Activated naive CD8-positive, alpha-beta T cell treated with anti-CD3 and anti-CD28 coated beads for 36 hours (primary cell): ENCODE measurements around the gene SLC2A10. TPM values are rescaled to one million over a fixed set of nuclear protein-coding genes. Genes with fewer than 3 reads are reported as not detected.

ENCODE experiments used
- DNase-seq: peaks from one replicate; pipeline ENCODE4 v3.0.0; 2021
- H3K27ac Mint-ChIP-seq: one replicate; pipeline ENCODE4 v1.8.0; 2022; ENCODE audit warnings: mild to moderate bottlenecking, moderate library complexity, mixed read lengths
- H3K27me3 Mint-ChIP-seq: one replicate; pipeline ENCODE4 v1.8.0; 2022; ENCODE audit warnings: mild to moderate bottlenecking, mixed read lengths
- H3K36me3 Mint-ChIP-seq: one replicate; pipeline ENCODE4 v1.8.0; 2021; ENCODE audit warnings: mild to moderate bottlenecking, mixed read lengths
- H3K4me1 Mint-ChIP-seq: one replicate; pipeline ENCODE4 v1.8.0; 2021; ENCODE audit warnings: mixed read lengths
- H3K4me3 Mint-ChIP-seq: one replicate; pipeline ENCODE4 v1.8.0; 2022; ENCODE audit warnings: mild to moderate bottlenecking, moderate library complexity, mixed read lengths
- H3K9me3 Mint-ChIP-seq: one replicate; pipeline ENCODE4 v1.8.0; 2022; ENCODE audit warnings: mixed read lengths
- total RNA-seq, 2 experiments: library from RNA; stranded (reverse); gene quantifications; one replicate each; pipeline ENCODE4 v1.2.3, GENCODE V29; 2021

SLC2A10 gene
- total RNA-seq, 2 experiments from 2014 or later = 0.06 to 0.08 TPM

DNA sequence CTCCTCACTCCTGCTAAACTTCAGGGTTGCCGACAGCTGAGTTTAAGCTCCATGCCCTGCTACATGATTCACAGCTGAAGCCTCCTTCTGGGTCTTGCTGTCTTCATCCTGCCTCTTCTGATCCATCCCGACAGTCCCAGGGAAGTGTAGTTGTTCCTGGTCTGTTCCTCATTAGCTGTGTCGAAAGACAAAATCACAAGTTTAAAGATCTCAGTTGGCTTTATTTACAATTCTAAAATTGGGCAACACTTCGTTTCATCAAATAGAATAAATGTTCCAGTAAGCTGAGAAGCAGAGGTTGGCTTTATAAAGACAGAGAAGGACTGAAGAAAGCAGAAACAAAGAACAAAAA lies 4.1 kb upstream of the SLC2A10 start:
- Mint-ChIP-seq H3K27ac (no peak overlapping the region), H3K27me3 (peaks cover 44% of the 10 kb centered on the region), H3K36me3 (no peaks in the 10 kb centered on the region), H3K9me3 (peaks cover 4% of the 10 kb centered on the region), H3K4me3 (no peak overlapping the region), H3K4me1 (peaks cover 9% of the 10 kb centered on the region)
- no peak for DNase-seq

GRCh38 chr20:46706242-46706641 lies 3.2 kb upstream of the SLC2A10 start:
- H3K27me3 Mint-ChIP-seq = peaks cover 49% of the 10 kb centered on the region
- H3K4me3 Mint-ChIP-seq = no peak overlapping the region
- peaks cover 4% of the 10 kb centered on the region for H3K9me3 Mint-ChIP-seq
- H3K4me1 Mint-ChIP-seq = peaks cover 9% of the 10 kb centered on the region
- H3K27ac Mint-ChIP-seq = no peak overlapping the region
- no peak for DNase-seq
- H3K36me3 Mint-ChIP-seq = no peaks in the 10 kb centered on the region

DNA sequence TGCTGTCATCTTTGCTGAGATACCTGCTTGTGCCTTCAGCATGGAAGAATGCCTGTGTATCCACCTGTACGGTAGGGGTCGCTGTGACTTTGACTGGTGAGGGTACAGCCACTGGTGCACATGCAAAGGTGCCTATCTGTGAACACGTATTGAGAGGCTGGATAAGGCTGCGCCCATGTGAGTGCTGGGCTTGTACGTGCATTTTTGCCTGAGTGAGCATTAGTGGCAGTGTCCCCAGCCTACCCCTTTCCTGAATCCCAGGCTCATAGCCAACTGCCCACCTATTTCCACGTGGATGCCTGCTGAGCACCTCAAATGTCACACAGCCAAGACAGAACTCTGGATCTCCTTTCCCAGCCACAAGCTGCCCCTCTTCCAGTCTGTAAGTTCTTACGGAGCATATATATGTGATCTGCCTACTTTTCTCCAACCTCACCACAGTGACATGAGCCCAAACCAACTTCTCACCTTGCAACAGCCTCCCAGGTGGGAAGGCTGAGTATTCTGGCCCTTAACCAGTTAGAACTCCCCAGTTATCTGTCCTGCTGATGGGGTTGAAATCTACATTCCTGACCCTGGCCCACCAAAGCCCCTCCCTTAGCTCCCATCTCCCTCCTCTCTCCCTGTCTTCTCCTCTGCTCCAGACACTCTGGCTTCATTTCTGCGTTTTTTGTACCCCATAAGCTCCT lies 1.1 kb upstream of the SLC2A10 start:
- Mint-ChIP-seq H3K4me1 (peaks cover 9% of the 10 kb centered on the region), H3K36me3 (no peaks in the 10 kb centered on the region), H3K4me3 (no peak overlapping the region), H3K27ac (no peak overlapping the region), H3K27me3 (peaks cover 64% of the 10 kb centered on the region), H3K9me3 (peaks cover 4% of the 10 kb centered on the region)
- no peak for DNase-seq

DNA sequence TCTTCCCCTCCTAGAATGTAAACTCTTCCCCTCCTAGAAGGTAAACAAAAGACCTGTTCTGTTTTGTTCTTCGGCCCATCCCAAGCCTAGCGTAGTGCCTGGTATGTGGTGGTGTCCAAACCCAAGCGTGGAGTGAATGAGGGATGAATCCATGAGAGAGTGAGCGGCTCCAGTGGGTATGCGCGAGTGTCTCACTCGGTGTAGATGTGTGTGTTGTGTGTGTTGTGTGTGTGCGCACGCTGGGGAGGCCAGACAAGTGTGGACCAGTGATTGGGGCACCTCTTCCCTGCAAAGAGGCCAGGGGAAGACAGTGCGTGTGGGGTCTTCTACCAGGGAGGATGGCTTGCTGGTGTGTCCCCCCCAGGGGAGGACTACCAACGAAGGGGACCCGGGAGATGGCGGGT lies 392 bp upstream of the SLC2A10 start:
- Mint-ChIP-seq H3K27ac (no peak overlapping the region), H3K27me3 (peaks cover 67% of the 10 kb centered on the region), H3K9me3 (peaks cover 4% of the 10 kb centered on the region), H3K4me3 (peak overlapping the region; percentile 57), H3K4me1 (peaks cover 9% of the 10 kb centered on the region), H3K36me3 (no peaks in the 10 kb centered on the region)
- DNase-seq = no peak

- no peak overlapping the region for H3K27ac Mint-ChIP-seq
- no peaks in the 10 kb centered on the region for H3K36me3 Mint-ChIP-seq
- peak overlapping the region; percentile 76 for H3K4me3 Mint-ChIP-seq
- no peak for DNase-seq
- H3K9me3 Mint-ChIP-seq = peaks cover 4% of the 10 kb centered on the region
- peaks cover 9% of the 10 kb centered on the region for H3K4me1 Mint-ChIP-seq
- H3K27me3 Mint-ChIP-seq = peaks cover 70% of the 10 kb centered on the region
These were observed 884 bp downstream of the SLC2A10 start for GRCh38 chr20:46710153-46710913.

- H3K4me3 Mint-ChIP-seq = no peak overlapping the region
- H3K36me3 Mint-ChIP-seq = no peaks in the 10 kb centered on the region
- no peak for DNase-seq
- no peak overlapping the region for H3K27ac Mint-ChIP-seq
- peaks cover 9% of the 10 kb centered on the region for H3K4me1 Mint-ChIP-seq
- H3K9me3 Mint-ChIP-seq = no peaks in the 10 kb centered on the region
- peaks cover 65% of the 10 kb centered on the region for H3K27me3 Mint-ChIP-seq
These were observed 2.7 kb downstream of the SLC2A10 start for GRCh38 chr20:46712056-46712636.

DNA sequence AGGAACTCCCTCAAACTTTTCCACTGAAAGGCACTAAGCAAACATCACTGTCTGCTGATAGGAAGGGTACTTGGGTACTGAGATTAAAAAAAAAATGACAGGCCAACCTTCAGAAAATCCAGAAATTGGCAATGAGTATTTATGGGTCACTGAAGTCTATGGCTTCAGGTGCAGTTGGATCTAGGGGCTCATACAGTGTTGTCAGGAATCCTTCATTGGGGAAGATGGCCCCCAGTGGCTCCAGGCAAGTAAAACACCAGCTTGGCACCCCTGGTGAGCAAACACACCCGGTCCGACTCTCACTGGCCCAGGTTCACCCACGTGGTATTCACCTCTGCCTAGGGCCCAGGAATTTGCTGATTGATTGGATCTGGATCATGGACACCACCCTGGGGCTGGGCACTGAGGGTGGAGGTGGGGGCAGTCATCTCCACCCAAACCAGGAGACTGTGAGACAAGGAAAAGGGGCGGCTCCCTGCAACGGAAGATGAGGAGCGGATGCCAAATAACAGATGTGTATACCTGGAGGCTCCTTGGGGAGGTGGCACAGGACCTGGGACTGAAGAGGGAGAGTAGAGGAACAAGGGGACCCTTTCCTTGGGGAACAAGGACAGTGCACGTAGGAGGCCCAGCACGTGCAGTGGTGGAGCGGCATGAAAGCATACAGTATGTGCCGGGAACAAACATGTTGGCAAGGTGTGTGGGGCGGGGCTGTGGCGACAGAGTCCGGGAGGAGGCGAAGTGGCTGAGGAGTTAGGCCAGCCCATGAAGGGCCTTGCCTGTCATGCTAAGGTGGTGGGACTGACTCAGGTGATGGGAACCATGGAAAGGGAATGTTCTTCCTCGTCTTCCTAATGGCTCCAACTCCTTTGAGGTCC lies 4.7 kb downstream of the SLC2A10 start:
- H3K27ac Mint-ChIP-seq = no peak overlapping the region
- H3K9me3 Mint-ChIP-seq = peaks cover 2% of the 10 kb centered on the region
- no peak overlapping the region for H3K4me3 Mint-ChIP-seq
- peaks cover 2% of the 10 kb centered on the region for H3K36me3 Mint-ChIP-seq
- H3K27me3 Mint-ChIP-seq = peaks cover 49% of the 10 kb centered on the region
- peaks cover 6% of the 10 kb centered on the region for H3K4me1 Mint-ChIP-seq
- DNase-seq = no peak

GRCh38 chr20:46715292-46715756 lies 5.9 kb downstream of the SLC2A10 start:
- peaks cover 6% of the 10 kb centered on the region for H3K9me3 Mint-ChIP-seq
- DNase-seq = no peak
- peaks cover 2% of the 10 kb centered on the region for H3K36me3 Mint-ChIP-seq
- H3K4me3 Mint-ChIP-seq = no peak overlapping the region
- H3K4me1 Mint-ChIP-seq = peaks cover under 1% of the 10 kb centered on the region
- no peak overlapping the region for H3K27ac Mint-ChIP-seq
- H3K27me3 Mint-ChIP-seq = peaks cover 45% of the 10 kb centered on the region

DNA sequence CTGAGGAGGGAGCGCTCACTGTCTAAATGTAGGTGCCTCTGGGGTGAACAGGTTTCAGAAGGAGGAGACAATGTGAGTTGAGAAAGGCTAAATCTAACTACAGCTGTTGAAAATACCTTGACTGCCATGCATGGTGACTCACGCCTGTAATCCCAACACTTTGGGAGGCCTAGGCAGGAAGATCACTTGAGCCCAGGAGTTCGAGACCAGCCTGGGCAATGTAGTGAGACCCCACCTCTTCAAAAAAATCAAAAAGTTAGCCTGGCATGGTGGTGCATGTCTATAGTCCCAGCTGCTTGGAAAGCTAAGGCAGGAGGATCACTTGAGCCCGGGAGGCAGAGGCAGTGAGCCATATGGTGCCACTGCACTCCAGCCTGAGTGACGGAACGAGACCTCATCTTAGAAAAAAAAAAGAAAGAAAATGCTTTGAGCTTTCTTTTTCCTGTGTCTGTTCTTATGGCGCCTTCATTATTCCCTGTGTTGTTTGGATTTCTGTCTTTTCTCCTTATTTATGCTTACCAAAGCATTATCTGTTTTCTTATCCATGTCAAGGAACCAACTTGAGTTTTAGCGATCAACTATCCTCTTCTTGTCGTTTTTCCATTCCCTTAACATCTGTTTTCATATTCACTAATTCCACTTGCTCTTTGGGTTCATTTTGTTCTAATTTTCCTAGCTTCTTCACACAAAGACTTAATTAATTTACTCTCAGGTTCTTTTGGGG lies 8.5 kb downstream of the SLC2A10 start:
- no peak for DNase-seq
- Mint-ChIP-seq H3K4me3 (no peak overlapping the region), H3K4me1 (no peaks in the 10 kb centered on the region), H3K9me3 (peaks cover 12% of the 10 kb centered on the region), H3K36me3 (peaks cover 2% of the 10 kb centered on the region), H3K27me3 (peaks cover 26% of the 10 kb centered on the region), H3K27ac (no peak overlapping the region)

- H3K36me3 Mint-ChIP-seq = peaks cover 2% of the 10 kb centered on the region
- H3K27ac Mint-ChIP-seq = no peak overlapping the region
- no peak overlapping the region for H3K4me3 Mint-ChIP-seq
- no peak for DNase-seq
- H3K27me3 Mint-ChIP-seq = peaks cover 9% of the 10 kb centered on the region
- no peaks in the 10 kb centered on the region for H3K4me1 Mint-ChIP-seq
- peaks cover 12% of the 10 kb centered on the region for H3K9me3 Mint-ChIP-seq
These were observed 10.6 kb downstream of the SLC2A10 start for GRCh38 chr20:46720019-46720418.

DNA sequence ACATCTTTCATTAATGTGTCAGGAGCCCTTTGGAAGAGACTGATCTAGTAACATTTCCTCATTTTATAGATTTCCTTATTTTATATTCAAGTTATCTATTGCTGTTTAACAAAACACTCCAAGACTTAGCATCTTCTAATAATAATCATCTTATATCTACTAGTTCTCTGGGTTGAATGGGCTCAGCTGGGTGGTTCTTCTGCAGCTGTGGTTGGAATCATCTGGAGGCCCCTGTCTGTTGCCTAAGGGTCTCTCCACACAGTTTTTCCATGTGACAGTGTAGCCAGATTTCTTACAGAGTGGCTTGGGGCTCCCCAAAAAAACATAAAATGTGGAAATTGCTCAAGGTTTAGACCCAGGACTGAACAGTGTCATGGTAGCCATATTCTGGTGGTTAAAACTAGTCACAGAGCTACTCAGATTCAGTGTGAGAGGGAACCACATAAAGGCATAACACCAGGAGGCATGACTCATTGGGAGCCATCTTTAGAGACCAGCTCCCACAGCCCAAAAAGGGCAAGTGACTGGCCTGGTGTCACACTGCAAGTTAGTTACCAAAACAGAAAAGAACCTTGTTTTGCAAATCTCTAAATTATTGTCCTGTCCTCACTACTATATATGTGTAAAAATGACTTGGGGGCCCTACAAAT lies 11.5 kb downstream of the SLC2A10 start:
- Mint-ChIP-seq H3K9me3 (peaks cover 12% of the 10 kb centered on the region), H3K27ac (no peak overlapping the region), H3K27me3 (peaks cover 5% of the 10 kb centered on the region), H3K4me1 (no peaks in the 10 kb centered on the region), H3K36me3 (peaks cover 2% of the 10 kb centered on the region), H3K4me3 (no peak overlapping the region)
- no peak for DNase-seq

GRCh38 chr20:46721476-46721875 lies 12.0 kb downstream of the SLC2A10 start:
- Mint-ChIP-seq H3K4me3 (no peak overlapping the region), H3K27ac (no peak overlapping the region), H3K27me3 (peaks cover 5% of the 10 kb centered on the region), H3K4me1 (no peaks in the 10 kb centered on the region), H3K36me3 (peaks cover 2% of the 10 kb centered on the region), H3K9me3 (peaks cover 12% of the 10 kb centered on the region)
- DNase-seq = no peak

GRCh38 chr20:46722450-46722849 lies 13.0 kb downstream of the SLC2A10 start:
- Mint-ChIP-seq H3K9me3 (peaks cover 12% of the 10 kb centered on the region), H3K4me1 (no peaks in the 10 kb centered on the region), H3K27ac (no peak overlapping the region), H3K36me3 (peaks cover 2% of the 10 kb centered on the region), H3K4me3 (no peak overlapping the region), H3K27me3 (peaks cover 5% of the 10 kb centered on the region)
- DNase-seq = no peak

DNA sequence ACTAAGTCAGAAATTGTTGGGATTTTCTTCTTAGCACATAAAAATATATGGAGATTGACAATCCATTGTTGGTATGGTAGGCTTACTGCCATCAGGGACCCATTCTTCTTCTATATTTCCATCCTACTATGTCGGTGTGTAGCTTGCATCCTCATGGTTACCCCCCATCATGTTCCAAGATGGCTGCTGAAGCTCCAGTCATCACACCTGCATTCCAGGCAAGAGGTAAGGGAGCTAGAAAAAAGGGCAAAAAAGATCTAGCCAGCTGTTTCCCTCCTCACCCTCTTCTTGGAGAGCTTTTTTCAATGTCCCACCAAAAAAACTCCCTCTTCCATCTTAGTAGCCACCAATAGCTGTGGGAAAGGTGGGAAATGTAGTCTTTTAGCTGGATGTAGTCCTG lies 13.6 kb downstream of the SLC2A10 start:
- H3K36me3 Mint-ChIP-seq = peaks cover 2% of the 10 kb centered on the region
- H3K27ac Mint-ChIP-seq = no peak overlapping the region
- no peak for DNase-seq
- peaks cover 5% of the 10 kb centered on the region for H3K27me3 Mint-ChIP-seq
- no peak overlapping the region for H3K4me3 Mint-ChIP-seq
- H3K9me3 Mint-ChIP-seq = peaks cover 12% of the 10 kb centered on the region
- H3K4me1 Mint-ChIP-seq = no peaks in the 10 kb centered on the region
